H1 (cell line): ENCODE results near the gene CPNE4. TPM values are rescaled to one million over a fixed set of nuclear protein-coding genes. Genes with fewer than 3 reads are reported as not detected.

Experiments used
- CBX5 ChIP-seq: fragments of 300-800, 300-1000 bp; sonication (generic); IDR thresholded peaks from 2 replicates; pipeline ENCODE4 v1.7.1; 2016; ENCODE audit warnings: antibody characterized with exemption, low read length, low read depth
- POLR2AphosphoS5 ChIP-seq: IDR thresholded peaks from 2 replicates; pipeline ENCODE4 v1.6.1; 2011; ENCODE audit warnings: low read depth, low read length
- polyA plus RNA-seq, 7 experiments: library from polyadenylated mRNA; depleted of rRNA in 3 of 7; stranded (reverse) in 5 of 7; unstranded in 2 of 7; fragments of >200 nt in 5 of 7; fragments of 200-250 nt in 2 of 7; gene quantifications; 1 replicate in 5 of 7; 2 replicates in 1 of 7; 4 replicates in 1 of 7; pipeline versions ENCODE4 v1.2.1 to v1.2.3, GENCODE V29; 2011 to 2013; ENCODE audit warnings: missing spikeins in 2 of 7, mixed read lengths in 2 of 7
- total RNA-seq: library from RNA; stranded (reverse); fragmentation: NEBNext Ultra II Directional; extraction: Animal tissue kit (Norgen Biotek cat#: 25700); gene quantifications from 2 replicates; pipeline ENCODE4 v1.2.1, GENCODE V29; 2021

CPNE4 gene
- total and polyA plus RNA-seq, 2 of the 8 experiments (the other 6 are each of a cell fraction or from before 2014, with no cell fraction given) = 0.82 to 3.8 TPM

GRCh38 chr3:131538968-131539367 is 495.8 kb downstream of the CPNE4 start (continued):
- TF ChIP-seq CBX5 (no peak), POLR2AphosphoS5 (no peak)
